HFF-Myc (cell line): ENCODE results near the gene CCDC192.

ENCODE experiments used
- DNase-seq: peaks from one replicate; pipeline ENCODE4 v3.0.0-alpha.2; 2011; ENCODE audit warnings: low read depth; ENCODE audit errors: extremely low read depth
- H3K4me3 ChIP-seq: replicated peaks from 2 replicates; pipeline ENCODE4 v1.5.1; 2011; ENCODE audit warnings: low read depth, mild to moderate bottlenecking, control low read depth, low read length
- TF ChIP-seq, protein P1 (sequence below): IDR thresholded peaks from 2 replicates; pipeline ENCODE4 v1.5.1; 2012; ENCODE audit warnings: mild to moderate bottlenecking, low read depth, low read length, control low read depth; ENCODE audit errors: missing control alignments

Gene CCDC192

DNA sequence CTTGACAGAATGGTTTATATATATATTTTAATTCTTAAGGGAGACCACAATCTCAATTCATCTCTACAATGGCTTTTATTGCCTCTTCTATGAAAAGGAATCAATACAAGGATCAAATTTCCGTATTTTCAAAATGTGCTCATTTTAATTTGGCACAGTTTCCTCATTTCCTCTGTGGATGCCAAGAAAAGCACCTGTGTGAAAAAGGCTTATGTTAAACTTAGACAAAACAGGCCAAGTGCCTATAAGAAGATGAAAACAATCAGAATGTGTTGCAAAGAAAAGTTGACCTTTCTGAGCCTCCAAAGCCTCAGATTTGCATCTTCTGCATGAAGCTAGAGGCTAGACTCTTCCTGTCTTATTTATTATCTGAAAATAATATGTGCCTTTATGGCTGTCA lies 206.6 kb downstream of the CCDC192 start:
- no peak for DNase-seq
- no peak overlapping the region for H3K4me3 ChIP-seq
- TF ChIP-seq, protein P1, sequence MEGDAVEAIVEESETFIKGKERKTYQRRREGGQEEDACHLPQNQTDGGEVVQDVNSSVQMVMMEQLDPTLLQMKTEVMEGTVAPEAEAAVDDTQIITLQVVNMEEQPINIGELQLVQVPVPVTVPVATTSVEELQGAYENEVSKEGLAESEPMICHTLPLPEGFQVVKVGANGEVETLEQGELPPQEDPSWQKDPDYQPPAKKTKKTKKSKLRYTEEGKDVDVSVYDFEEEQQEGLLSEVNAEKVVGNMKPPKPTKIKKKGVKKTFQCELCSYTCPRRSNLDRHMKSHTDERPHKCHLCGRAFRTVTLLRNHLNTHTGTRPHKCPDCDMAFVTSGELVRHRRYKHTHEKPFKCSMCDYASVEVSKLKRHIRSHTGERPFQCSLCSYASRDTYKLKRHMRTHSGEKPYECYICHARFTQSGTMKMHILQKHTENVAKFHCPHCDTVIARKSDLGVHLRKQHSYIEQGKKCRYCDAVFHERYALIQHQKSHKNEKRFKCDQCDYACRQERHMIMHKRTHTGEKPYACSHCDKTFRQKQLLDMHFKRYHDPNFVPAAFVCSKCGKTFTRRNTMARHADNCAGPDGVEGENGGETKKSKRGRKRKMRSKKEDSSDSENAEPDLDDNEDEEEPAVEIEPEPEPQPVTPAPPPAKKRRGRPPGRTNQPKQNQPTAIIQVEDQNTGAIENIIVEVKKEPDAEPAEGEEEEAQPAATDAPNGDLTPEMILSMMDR, result no peak

DNA sequence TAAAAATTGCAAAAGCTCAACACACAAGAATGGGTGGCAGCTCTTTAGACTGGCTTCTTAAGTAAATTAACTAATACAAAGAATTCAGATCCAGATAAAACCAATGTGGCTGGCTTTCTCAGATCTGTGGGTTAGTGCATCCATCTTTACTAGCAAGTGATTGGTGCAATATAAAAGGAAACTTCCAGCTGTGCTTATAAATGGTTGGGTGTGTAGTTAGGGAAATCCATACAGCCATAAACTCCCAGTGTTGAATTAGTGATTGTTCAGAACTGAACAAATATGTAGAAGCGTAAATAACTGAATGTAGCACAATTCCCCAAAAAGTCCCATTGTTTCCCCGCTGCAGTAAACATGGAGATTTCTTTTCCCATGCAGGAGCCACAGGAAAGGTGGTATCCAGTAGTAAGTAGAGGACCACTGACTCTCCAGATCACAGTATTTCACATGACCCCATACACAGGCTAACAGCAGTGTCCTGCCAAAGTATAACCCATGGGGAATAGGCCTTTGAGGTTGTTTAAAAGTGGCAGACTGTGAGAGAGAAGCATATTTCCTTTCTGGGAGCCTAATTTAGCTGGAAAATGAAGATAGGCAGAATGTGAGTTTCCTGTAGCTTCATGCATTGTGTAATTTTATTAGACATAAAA lies 207.2 kb downstream of the CCDC192 start:
- TF ChIP-seq, protein P1, result no peak
- no peak overlapping the region for H3K4me3 ChIP-seq
- no peak for DNase-seq

DNA sequence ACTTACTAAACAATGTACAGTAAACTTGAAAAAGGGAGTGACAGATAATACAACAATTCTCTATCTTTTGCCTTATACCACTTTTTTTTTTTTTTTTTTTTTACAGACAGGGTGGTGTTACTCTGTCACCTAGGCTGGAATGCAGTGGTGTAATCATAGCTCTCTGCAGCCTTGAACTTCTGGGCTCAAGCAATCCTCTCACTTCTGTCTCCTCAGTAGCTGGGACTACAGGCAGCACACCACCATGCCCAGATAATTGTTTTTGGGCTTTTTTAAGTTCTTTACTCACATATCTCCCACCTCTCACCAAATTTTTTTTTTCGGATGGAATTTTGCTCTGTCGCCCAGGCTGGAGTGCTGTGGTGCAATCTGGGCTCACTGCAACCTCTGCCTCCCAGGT lies 208.4 kb downstream of the CCDC192 start:
- TF ChIP-seq, protein P1, result no peak
- no peak overlapping the region for H3K4me3 ChIP-seq
- no peak for DNase-seq

DNA sequence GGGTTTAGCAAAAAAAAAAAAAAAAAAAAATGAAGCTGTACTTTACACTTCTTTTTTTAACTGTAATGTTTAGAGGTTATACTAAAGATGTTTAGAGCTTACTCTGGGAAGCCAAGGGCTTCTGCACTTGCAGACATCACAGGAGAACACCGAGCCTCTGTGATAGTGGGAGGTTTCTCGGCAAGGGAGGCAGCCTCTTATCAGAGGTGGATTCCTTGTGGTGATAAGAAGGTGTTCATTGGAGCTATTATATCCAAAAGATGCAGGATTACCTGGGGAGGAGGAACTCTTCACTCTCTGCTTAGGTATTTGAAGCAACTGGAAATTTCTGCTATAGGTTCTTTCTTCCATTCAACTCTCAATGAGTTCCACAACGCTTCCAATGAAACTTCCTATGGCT lies 209.2 kb downstream of the CCDC192 start:
- H3K4me3 ChIP-seq, result no peak overlapping the region
- TF ChIP-seq, protein P1, result no peak

DNA sequence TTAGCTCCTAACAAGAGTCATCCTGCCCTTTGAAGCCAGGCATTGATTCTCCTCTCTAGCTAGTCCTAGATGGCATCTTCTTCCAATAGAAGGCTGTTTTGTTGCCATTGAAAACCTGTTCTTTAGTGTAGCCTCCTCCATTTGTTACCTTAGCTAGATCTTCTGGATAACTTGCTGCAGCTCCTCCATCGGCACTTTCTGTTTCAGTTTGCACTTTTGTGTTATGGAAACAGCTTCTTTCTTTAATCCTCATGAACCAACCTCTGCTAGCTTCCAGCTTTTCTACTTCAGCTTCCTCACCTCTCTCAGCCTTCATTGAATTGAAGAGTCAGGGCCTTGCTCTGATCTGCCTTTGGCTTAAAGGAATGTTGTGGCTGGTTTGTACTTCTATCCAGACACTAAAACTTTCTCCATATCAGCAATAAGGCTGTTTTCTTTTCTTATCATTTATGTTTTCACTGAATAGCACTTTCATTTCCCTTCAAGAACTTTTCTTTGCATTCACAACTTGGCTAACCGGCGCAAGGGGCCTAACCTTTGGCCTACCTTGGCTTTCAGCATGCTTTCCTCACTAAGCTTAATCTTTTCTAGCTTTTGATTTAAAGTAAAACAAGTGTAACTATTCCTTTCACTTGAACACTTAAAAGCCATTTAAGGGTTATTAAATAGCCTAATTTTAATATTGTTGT lies 213.8 kb downstream of the CCDC192 start:
- DNase-seq, result no peak
- H3K4me3 ChIP-seq, result no peak overlapping the region
- TF ChIP-seq, protein P1, result no peak

More for the DNA sequence above, 209.2 kb downstream of the CCDC192 start:
- DNase-seq, result no peak

DNA sequence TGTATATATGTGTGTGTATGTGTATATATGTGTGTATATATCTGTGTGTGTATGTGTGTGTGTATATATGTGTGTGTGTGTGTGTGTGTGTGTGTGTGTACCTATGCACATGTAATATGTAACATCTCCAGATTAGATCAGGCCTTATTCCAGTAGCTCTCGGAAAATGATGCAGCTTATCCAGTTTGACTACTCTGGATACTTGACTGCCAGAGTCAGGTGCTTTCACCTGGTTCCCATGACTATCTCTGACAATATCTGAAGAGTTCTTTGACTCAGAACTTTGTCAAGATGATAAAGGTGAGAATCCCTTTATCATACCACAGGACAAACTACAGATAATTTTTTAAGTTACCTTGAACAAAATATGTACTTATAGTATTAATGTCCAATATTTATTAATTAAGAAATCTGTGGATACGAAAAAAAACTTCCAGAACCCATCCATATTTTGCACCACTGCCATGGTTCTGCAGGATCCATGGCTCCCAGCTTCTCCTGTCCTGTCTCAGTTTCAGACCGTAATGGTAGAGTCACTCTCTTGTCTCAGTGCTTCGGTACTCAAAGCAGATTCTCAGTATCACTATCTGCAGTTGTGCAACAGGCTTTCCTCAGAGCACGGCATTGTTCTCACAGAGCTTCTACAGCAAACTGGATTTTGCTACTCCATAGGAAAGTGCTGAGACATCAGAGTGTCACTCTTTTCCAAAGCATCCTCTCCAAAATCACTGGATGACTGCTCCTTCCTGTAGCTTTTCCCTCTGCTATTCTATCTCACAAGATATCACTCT lies 216.0 kb downstream of the CCDC192 start:
- H3K4me3 ChIP-seq, result no peak overlapping the region
- TF ChIP-seq, protein P1, result no peak
- no peak for DNase-seq
